ENCODE results near the gene METTL15. TPM values are rescaled to one million over a fixed set of nuclear protein-coding genes. Genes with fewer than 3 reads are reported as not detected.
"Not testable (repeated sequence)": the region's sequence is repeated elsewhere in the genome, so short reads cannot be mapped to it uniquely, and the experiment has no call there.

The METTL15 gene, protein sequence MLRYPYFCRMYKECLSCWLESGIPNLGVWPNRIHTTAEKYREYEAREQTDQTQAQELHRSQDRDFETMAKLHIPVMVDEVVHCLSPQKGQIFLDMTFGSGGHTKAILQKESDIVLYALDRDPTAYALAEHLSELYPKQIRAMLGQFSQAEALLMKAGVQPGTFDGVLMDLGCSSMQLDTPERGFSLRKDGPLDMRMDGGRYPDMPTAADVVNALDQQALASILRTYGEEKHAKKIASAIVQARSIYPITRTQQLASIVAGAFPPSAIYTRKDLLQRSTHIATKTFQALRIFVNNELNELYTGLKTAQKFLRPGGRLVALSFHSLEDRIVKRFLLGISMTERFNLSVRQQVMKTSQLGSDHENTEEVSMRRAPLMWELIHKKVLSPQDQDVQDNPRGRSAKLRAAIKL
- total RNA-seq (2014; rRNA removed; shearing (Covaris generic); ENCODE audit: low replicate concordance), result 13.5 and 14.5 TPM in 2 replicates

DNA sequence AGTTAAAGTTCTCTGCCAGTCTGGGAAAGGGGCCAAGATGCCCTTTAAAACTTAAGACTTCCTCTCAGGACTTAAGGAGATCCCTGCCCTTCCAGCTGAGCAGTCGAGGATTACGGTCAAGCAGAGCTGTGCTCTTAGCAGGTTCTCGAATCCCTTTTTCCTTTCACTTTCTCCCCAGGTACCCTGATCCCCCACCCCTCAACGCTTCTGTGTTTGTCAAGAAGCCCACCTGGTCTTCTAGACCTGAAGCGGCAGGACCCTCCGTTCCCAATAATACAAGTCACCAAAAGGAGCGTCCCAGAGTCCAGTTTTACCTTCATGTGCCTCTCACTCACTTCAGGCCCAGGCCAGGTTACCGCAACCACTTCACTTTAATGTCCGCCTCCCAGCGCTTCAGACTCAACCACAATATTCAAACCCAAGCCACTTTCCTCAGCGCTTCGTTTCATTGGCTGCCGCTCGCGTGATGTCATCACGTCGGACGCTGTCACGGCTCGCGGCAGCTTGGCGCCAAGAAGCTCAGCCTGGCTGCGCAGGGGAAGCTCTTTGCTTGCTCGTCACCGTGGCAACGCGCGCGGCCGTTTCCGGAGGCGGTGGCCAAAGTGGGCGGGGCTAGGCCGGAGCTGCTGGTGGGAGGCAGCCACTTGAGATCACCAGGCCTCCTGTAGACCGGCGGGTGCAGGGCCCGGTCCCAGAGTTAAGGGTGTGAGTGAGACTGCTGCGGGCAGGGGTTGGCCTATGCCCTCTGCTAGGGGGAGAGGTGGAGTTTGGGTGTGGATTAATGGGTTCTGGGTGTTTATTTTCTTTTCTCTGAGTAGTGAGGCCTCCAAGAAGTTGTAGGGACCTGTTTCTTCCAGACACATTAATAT is at the start of gene METTL15, which contains the start of gene KIF18A:
METTL15 (plus strand) TSS at position 639 of the 869 bp plus-strand sequence. CDS start 4,947 bp downstream, outside the sequence.
KIF18A (minus strand) TSS at position 407 of the 869 bp plus-strand sequence. CDS start 10,209 bp downstream, outside the sequence.
- in situ Hi-C loops (cut with HindIII; ENCODE audit: low pct_unique_long_range_greater_than_20kb, low sequenced_read_pairs), result no loop called here
- DNase-seq (ENCODE audit: low read depth), result peak; percentile 99

DNA sequence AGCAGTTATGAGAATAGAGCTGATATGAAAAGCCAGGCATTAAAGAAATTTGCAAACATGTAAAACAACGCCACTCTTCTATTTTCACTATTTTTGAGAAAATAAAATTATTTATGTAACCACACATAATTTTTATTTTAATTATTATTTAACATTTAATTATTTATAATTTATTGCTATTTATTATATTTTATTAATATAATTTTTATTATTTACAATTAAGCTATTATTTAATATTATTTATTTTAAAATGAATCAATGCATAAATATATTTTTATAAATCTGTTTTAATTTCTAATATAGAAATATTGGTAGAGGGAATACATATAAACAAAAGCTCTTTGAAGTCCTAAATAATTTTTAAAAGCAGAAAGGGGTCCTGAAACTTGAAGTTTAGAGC is 36.9 kb upstream of the METTL15 start:
- in situ Hi-C loops (cut with HindIII; ENCODE audit: low pct_unique_long_range_greater_than_20kb, low sequenced_read_pairs), result no loop called here
- DNase-seq (ENCODE audit: low read depth), result no peak

GRCh38 chr11:28072321-28072720 is 35.9 kb upstream of the METTL15 start:
- DNase-seq (ENCODE audit: low read depth), result no peak
- in situ Hi-C loops (cut with HindIII; ENCODE audit: low pct_unique_long_range_greater_than_20kb, low sequenced_read_pairs), result no loop called here

- in situ Hi-C loops (cut with HindIII; ENCODE audit: low pct_unique_long_range_greater_than_20kb, low sequenced_read_pairs), result no loop called here
- DNase-seq (ENCODE audit: low read depth), result no peak
Measured at GRCh38 chr11:28077521-28077920, 30.7 kb upstream of the METTL15 start.

DNA sequence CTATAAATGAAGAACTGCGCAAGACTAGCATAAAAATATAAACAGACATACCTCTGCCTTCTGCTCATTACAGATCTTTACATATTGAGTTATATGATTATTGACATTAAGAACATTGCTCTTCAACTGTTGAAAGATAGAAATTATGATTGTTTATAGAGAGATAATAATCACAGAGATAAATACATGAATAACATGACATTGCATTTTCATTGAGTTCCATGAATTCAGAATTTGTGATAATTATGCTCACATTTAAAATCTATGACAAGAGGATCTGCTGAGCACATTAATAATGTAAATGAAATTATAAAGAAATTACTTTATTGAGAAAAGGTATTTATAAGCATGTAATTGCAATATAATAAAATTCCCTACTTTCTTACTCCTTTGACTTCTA is 25.1 kb upstream of the METTL15 start:
- DNase-seq (ENCODE audit: low read depth), result no peak
- in situ Hi-C loops (cut with HindIII; ENCODE audit: low pct_unique_long_range_greater_than_20kb, low sequenced_read_pairs), result no loop called here

GRCh38 chr11:28086569-28086968 is 21.6 kb upstream of the METTL15 start:
- no peak for DNase-seq (ENCODE audit: low read depth)
- in situ Hi-C loops (cut with HindIII; ENCODE audit: low pct_unique_long_range_greater_than_20kb, low sequenced_read_pairs), result no loop called here

- in situ Hi-C loops (cut with HindIII; ENCODE audit: low pct_unique_long_range_greater_than_20kb, low sequenced_read_pairs); DNase-seq (ENCODE audit: low read depth): not testable (repeated sequence)
Measured at GRCh38 chr11:28087192-28087591, 21.0 kb upstream of the METTL15 start.

DNA sequence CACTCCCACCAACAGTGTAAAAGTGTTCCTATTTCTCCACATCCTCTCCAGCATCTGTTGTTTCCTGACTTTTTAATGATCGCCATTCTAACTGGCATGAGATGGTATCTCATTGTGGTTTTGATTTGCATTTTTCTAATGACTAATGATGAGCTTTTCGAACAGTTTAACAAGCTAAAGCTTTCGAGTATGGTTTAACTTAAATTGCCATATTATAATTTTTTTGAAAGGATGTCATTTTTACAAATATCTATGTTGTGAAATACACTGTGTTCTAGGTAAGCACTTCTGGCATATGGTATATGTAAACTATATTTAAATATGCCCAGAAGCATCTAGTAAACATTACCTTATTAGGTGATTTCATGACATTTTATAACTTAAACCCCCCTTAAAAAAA is 20.5 kb upstream of the METTL15 start:
- in situ Hi-C loops (cut with HindIII; ENCODE audit: low pct_unique_long_range_greater_than_20kb, low sequenced_read_pairs); DNase-seq (ENCODE audit: low read depth): not testable (repeated sequence)

DNA sequence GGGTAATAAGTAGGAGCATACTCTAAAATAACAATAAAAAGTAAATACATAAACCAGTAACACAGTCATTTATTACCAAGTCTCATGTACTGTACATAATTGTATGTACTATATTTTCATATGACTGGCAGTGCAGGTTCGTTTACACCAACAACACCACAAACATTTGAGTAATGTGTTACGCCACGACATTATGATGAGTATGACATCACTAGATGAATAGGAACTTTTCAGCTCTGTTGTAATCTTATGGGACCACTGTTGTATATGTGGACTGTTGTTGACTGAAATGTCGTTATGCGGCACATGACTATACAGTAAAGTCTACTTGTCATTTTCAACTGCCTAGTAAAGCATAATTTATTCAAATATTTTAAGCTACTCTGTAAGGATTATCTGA is 18.8 kb upstream of the METTL15 start:
- in situ Hi-C loops (cut with HindIII; ENCODE audit: low pct_unique_long_range_greater_than_20kb, low sequenced_read_pairs), result no loop called here
- no peak for DNase-seq (ENCODE audit: low read depth)

GRCh38 chr11:28090052-28090749 is 18.0 kb upstream of the METTL15 start:
- DNase-seq (ENCODE audit: low read depth), result no peak
- in situ Hi-C loops (cut with HindIII; ENCODE audit: low pct_unique_long_range_greater_than_20kb, low sequenced_read_pairs), result no loop called here

DNA sequence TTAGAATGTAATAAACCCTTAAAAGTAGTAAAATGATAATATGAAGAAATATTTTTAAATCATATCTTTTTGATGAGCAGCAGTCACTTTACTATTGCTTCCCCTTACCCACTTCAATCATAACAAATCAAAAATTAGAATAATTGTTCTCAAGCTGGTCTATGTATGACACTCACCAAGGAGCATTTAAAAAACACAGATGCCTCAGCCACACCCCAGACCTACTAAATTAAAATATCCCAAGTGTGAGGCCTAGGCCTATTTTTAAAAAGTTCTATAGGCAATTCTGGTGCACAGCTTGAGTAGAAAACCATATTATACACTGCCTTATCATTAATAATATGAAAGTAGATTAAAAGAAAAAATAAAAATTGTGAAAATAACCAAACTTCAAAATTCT is 15.4 kb upstream of the METTL15 start:
- in situ Hi-C loops (cut with HindIII; ENCODE audit: low pct_unique_long_range_greater_than_20kb, low sequenced_read_pairs), result no loop called here
- no peak for DNase-seq (ENCODE audit: low read depth)

GRCh38 chr11:28098257-28098656 is 9.9 kb upstream of the METTL15 start:
- no peak for DNase-seq (ENCODE audit: low read depth)
- in situ Hi-C loops (cut with HindIII; ENCODE audit: low pct_unique_long_range_greater_than_20kb, low sequenced_read_pairs), result no loop called here

DNA sequence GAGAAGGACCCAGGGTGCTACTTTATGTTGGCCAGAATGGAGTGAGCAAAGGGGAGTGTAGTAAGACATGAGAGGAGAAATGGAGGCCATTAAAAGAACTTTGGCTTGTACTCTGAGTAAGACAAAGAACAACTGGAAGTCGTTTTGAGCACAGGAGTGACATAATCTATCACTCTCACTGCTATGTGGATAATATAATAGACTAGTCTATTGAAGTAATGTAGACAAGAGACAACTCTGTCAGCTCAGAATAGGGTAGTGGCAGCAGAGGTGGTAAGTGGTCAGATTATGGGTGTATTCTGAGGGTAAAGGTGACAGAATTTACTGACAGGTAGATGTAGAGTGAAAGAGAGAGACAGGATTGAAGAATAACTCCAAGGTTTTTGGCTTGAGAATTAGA is 8.5 kb upstream of the METTL15 start:
- in situ Hi-C loops (cut with HindIII; ENCODE audit: low pct_unique_long_range_greater_than_20kb, low sequenced_read_pairs), result no loop called here

DNA sequence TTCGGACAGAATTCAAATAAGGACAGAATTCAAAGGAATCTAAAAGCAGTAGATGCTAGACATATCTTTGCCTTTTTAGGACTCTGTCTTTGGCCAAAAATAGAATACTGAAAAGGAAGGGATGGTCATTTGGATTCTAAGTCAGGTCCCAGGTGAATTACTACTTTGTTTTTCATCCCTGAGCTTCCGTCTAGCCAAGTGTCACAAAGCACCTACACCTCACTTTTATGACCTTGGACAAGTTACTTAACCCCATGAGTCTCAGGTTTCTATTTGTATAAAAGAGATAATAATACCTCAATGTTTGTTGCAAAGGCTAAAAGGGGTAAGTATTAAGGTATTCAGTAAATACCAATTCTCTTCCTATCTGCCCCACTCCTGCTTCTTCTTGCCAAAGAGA is 7.5 kb upstream of the METTL15 start:
- in situ Hi-C loops (cut with HindIII; ENCODE audit: low pct_unique_long_range_greater_than_20kb, low sequenced_read_pairs), result no loop called here
- DNase-seq (ENCODE audit: low read depth), result no peak

More for the DNA sequence above, 8.5 kb upstream of the METTL15 start:
- DNase-seq (ENCODE audit: low read depth), result no peak

GRCh38 chr11:28102300-28102699 is 5.9 kb upstream of the METTL15 start:
- DNase-seq (ENCODE audit: low read depth); in situ Hi-C loops (cut with HindIII; ENCODE audit: low pct_unique_long_range_greater_than_20kb, low sequenced_read_pairs): not testable (repeated sequence)

- DNase-seq (ENCODE audit: low read depth), result no peak
- in situ Hi-C loops (cut with HindIII; ENCODE audit: low pct_unique_long_range_greater_than_20kb, low sequenced_read_pairs), result no loop called here
Measured at GRCh38 chr11:28104425-28104824, 3.8 kb upstream of the METTL15 start.

- no peak for DNase-seq (ENCODE audit: low read depth)
- in situ Hi-C loops (cut with HindIII; ENCODE audit: low pct_unique_long_range_greater_than_20kb, low sequenced_read_pairs), result no loop called here
Measured at GRCh38 chr11:28104984-28105383, 3.2 kb upstream of the METTL15 start.

GRCh38 chr11:28105869-28106268 is 2.3 kb upstream of the METTL15 start:
- peak; percentile 27 for DNase-seq (ENCODE audit: low read depth)
- in situ Hi-C loops (cut with HindIII; ENCODE audit: low pct_unique_long_range_greater_than_20kb, low sequenced_read_pairs), result no loop called here

Data from Caki2 (cell line).